GM19452 (cell line): ENCODE results near the gene GALNT2.

Experiments used
- ATAC-seq: cut with Tn5 transposase; IDR thresholded peaks from one replicate; pipeline ENCODE4 v1.9.1; 2021; ENCODE audit not compliant: unreplicated experiment

The GALNT2 gene

DNA sequence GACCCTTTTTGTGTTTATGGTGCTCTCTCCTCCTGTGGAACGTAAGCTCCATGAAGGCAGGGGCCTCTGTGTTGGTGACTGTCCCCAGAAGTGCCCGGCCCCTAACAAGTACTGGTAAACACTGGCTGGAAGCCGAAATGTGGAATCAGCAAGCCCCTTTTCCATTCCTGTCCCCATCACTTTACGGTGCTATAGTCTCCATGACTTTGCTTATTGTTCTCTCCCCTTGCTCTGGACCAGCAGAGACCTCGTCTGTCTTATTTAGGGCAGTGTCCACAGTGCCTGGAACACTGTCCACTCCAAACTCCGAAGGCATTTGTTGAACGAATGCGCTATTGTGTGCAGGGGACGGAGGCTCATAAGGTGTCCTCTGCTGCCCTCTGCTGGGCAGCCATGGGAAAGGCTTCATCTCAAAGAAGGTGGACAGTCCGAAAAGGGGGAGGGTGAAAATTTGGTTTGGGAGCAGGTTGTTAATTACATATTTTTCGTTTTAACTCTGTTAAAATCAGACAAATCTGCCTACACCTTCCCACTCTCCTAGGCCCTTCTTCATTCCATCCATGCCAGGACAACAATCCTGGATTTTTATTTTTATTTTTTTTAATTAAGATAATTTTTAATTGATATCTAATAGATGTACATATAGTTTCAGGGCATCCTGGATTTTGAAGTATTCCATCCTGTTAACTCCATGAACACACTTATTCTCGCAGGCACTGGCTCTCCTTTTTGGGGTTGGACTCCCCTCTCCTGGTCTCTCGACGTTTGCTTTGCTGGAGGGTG lies 243.5 kb downstream of the GALNT2 start:
- no peak for ATAC-seq

DNA sequence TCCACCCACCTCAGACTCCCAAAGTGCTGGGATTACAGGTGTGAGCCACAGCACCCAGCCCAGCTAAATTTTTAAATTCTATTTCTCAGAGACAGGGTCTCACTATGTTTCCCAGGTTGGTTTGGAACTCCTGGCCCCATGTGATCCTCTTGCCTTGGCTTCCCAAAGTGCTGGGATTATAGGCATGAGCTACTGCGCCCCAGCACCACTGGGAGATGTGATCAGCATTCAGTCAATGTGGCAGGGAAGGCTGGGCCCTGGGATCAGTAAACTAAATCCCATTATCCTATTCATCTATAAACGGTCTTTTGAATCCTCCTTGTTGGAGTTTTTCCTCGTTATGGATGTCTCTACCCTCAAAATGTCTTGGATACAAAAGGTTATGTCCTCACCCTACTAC lies 245.6 kb downstream of the GALNT2 start:
- no peak for ATAC-seq

DNA sequence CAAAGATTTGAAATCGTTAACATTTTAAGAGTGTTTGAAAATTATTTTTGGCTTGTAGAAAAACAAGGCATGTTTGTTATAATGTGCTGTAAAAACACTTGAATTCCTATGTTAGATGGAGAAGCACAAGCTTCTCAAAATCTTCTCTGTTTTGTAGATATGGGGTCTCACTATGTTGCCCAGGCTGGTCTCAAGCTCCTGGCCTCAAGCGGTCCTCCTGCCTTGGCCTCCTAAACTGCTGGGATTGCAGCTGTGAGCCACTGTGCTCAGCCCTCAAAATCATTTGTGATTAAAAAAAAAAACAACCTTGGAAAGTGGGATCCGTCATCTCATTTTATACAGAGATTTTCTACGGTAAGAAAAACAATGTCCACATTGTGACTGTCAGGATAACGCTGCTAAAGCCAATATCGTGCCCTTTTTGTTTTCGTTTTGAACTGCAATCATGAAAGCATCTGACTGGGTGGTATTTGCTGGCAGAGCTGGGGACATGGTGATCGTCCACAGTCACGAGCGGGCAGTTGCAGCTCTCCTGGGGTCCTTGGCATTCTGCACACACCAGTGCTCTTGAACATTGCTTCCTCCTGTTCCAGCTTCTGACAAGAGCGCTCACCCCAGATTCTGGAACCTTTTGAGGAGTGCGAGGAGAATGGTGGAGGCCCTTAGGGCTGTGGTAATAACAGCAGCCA lies 246.6 kb downstream of the GALNT2 start:
- no peak for ATAC-seq

DNA sequence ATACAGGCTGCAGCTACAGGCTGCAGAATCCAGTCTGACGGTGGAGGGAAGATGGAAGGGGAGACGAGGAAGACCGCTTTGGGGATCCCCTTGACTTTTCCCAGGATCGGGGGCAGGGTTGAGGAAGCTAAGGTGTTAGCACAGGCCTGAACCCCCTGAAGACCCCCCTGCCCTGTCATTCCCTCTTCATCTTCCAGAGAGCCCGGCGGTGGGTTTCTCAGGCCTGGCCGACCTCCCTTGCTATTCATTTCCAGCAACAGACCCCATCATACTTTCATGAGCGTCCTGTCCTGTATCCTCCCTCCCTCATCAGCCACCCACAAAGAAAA lies 247.1 kb downstream of the GALNT2 start:
- no peak for ATAC-seq

DNA sequence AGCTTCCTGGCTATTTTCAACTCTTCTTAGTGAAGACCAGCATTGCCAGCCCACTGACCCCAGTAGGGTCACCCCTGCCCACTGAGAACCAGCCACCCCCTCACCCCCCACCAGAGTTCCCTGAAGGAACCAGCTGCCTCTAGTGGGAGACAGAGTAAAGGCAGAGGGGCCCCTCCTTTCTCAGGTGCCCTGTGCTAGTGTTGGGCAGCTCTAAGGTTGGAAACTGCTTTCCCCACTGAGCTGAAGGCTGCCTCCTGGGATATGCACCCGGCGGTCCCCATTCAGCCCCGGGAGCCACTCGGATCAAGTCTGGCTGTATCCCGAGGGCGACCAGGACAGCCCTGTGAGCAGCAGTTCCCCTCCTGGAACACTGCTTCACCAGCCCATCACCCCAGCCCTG lies 248.1 kb downstream of the GALNT2 start:
- no peak for ATAC-seq

DNA sequence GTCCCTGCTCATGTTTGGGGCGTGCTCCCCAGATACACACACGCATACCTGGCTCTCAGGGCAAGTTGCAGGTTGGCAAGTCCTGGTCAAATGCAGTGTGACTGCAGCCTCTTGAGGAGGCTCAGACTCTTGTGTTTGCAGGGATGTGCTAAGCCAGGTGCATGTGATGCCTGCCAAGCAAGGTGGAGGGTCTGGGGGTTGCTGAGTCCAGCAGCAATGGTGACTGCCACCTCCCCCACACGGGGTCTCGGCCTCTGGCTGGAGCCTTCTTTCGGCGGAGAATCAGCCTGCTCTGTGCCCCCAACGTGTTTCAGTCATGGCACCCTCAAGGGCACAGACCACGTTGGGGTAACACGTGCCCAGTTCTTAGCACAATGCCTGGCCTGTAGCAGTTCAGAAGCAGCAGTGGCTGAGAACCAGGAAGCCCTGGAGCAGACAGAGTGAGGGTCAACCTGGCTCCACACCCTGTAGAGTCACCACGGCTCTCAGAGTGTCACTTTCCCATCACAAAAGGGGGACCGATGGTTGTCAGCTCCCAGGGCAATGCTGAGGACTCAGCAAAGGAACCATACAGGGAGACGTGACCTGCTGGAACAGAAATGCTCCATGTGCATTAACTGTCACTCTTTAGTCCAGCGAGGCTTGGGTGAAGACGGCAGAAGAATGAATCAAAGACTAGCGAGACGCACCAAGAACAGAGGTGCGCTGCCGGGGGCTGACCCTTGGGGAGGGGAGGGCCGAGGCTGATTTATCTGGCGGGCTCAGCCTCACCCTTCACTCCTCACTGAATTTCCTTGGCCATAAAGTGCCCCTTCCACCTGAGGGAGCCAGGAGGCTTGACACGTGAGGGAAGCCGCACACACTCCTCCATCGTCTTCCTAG lies 250.1 kb downstream of the GALNT2 start:
- no peak for ATAC-seq

DNA sequence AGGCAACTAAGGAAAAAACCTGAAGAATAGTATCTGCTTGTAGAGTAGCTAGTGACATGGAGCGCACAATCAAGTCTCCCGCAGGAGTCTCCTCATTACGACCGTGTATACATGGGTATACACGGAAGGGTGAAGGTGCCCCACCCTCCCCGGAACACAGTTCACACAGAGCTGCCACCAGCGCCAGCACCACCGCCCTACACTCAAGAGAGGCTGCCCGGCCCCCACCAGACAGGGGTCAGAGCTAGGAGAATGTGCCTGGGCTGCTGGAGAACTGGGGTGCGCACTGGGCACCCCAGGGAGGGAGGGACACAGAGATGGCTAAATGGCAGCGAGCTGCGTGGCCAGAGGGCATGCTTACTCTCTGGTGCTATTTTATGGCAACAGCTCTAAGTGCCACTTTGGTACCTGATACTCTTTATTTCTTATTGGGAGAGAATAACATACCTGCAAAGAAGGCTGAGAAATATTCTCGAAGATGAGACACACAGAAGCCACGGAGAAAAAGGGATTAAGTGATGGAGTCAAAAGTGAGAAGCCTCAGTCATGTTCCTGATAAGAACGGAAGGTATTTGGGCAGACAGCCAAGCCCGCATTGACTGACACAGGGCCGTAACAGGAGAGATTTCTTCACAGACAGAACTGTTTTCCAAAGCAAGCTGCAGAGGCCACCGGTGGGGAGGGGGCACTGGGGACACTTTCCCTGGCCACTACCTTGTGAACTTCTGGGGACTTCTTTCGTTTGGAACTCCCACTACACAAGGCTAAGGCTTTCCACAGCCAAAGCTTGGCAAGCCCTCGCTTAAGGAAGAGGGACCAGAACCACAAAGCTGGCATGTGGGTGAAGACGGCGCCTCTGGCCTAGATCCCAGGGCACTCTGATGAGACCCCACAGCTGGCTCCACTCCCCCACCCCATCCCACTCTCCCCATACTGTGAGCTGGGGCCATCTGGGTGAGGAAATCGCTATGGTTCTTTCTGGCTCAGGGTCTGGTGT lies 251.1 kb downstream of the GALNT2 start:
- ATAC-seq = no peak

DNA sequence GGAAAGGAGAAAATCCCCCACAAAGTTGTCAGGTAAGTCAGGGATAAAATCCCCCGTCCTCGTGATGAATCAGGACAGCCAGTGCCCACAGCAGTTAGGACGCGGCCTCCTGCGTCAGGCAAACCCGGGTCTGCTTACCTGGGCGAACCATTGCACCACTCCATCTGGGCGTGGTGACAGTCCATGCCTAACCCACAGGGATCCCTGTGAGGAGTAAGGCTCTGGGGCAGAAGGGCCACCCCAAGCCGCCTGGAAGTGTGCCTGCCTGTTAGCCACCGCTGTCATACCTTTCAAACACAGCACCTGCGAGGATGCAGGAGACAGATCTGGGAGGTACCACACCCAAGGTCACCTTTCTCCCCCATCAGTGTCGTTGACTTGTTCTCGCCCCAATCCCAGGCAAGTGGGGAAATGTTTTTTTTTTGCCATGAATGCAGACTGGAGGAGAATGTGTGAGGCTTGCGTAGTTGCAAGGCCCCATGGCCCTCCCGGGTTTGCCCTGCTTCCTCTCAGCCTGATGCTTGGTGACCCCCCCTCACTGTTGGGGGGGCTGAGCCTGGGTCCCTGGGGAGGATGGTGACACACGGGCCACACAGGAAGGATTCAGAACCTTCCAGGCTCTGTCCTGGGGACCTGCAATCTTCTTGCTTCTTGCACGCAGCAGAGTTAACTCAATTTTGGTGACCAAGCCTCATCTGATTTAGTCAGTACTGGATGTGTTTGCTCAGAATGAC lies 252.1 kb downstream of the GALNT2 start:
- no peak for ATAC-seq

DNA sequence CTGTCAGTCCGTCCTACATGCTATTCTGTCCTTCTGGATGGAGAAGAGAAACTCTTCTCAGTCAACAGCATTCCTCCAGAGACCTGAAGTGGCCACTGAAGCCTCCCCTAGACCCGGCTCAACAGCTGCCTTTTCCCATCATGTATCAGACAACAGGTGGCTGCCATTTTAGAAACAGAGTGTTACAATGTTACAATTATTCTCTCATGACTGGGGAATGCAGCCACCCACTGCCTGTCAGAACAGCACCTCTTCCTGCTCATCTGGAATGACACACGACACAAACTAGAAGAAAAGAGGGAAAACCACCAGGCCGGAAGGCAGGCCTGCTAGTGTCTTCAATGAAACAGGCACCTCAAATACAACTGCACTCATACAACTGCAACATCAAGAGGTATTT lies 253.8 kb downstream of the GALNT2 start:
- ATAC-seq = no peak

DNA sequence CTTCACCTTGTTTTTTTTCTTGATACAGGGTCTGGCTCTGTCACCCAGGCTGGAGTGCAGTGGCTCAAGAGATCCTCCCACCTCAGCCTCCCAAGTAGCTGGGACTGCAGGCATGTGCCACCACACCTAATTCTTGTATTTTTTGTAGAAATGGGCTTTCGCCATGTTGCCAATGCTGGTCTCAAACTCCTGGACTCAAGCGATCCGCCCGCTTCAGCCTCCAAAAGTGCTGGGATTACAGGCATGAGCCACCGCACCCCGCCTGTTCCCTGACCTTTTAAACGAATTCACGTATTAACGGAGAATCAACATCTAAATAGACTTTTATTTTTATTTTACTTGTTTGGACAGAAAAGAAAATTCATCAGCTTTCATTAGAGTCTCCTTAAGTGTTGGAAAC lies 254.3 kb downstream of the GALNT2 start:
- ATAC-seq = no peak

DNA sequence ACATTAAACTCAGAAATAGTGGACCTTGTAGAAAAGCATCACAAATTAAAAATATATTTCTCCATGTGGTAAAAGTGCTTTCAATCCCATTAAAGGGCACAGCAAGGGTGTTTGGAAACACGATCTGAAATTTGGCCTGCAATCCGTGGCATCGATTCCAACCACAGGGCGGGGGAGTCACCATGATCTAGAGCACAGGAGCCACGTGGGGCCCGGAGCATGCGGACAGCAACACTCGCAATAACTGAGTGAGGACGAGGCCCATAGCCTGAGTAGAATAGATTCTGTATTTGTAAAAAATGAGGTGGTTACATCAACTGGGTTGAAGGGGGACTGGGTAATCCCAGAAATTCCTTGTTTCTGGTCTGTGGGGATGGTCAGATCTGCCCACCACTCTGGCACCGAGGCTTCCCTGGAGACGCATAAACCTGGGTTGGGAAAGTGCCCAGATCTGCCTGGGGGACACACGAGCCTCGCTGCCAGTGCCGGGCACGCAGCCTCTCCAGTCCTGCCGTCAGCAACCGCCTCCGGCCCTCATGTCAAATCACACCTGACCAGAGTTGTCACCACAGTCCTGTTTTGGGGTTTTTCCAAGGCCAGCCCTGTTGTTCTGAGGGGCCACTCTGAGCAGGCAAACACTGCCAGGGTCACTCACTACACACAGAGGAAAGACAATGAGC lies 254.8 kb downstream of the GALNT2 start:
- no peak for ATAC-seq

DNA sequence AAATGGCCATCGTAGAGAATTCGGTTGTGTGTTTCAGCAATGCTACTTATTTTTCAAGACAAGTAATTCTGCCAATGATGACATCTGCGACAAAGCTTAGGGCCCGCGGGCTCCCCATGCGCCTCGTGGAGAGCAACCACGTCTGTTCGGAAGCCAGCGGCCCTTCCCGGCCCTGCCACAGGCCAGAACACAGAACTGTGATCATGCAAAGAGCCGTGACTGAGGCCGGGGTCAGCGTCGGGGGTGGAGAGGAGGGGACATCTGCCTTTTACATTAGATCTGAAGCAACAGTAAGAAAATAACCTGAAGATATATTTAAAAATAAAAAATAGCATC lies 255.4 kb downstream of the GALNT2 start:
- no peak for ATAC-seq

DNA sequence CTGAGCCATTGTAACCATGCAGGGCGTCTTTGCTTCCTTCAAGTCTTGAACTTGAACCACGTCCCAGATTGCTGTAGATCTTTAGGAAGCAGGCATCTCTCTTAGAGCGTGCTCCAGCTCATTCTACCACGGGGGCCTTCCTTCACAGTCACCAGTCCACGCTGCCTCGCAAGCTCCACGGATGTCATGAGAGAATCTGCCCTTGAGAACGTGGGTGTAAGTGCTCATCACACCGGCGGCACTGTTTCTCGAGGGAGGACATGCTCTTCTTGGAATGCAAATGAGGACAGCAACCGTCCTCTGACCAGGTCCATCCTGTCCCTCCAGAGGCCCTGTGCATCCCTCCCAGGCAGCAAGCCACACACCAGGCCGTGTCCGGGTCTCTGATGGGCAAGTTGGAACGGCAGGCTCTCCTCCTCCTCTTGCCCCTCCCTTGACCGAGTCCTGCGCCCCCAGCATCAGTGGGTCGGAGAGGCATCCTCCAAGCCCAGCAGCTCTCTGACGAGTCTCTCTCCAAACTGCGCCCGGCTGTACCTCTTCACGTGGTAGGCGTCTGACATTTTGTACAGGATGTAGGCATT lies 256.0 kb downstream of the GALNT2 start:
- ATAC-seq = no peak

DNA sequence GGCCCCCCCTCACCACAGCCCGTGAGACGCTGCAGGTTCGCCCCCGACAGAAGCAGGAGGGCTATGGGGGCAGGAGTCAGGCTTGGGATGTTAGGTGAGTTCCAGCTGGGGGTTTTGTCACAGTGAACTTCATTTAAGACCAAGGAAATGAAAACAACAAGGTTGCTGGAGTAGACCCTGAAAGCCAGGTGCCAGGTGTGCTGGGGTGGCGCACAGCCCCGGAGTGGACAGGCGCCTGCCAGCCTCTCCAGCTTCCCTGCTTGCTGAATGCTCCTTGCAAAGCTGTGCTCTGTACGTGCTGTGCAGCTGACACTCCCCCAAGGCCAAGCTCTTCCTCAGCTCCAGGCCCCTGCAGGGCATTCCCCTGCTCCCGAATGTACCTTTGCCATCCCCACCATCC lies 256.6 kb downstream of the GALNT2 start:
- no peak for ATAC-seq

DNA sequence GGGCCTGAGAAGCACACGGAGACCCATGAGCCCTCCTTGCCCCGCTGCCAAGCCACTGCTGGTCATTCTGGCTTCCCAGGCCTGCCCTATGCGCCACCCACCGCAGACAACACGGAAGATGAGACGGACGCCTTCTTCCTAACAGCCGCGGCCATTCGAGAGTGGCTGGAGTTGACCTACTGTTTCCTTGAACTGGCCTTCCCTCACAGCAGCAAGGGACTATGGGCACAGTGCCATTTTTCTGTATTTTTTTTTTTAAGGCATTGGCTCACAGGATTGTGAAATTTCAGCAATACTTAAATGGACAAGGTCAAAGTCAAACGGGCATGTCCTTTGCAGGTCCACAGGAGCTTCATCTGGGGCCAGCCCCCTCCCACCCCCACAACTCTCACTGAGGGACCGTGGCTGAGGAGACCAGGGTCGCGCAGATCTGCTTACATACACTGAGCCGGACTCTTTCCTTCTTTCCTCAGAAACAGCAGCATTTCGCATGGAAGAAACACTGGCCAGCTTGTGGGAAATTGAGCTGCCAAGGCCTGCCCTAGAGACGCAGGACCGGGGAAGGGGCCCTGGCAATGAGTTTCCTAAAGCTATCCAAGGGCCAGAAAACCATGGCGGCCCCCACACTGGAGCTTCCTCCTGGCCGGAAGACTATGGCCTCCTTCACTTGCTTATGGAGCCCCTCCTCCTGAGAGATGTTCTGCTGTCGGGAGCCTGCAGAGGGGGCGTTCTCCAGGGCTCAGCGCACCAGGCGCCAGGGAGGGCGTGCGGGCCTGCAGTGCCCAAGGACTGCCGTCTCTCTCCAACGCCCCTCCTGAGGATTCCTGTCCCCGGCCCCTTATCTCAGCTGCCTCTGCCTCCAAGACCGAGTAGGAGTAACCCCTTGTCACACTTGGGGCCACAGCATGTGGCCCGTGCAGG lies 260.2 kb downstream of the GALNT2 start:
- no peak for ATAC-seq

DNA sequence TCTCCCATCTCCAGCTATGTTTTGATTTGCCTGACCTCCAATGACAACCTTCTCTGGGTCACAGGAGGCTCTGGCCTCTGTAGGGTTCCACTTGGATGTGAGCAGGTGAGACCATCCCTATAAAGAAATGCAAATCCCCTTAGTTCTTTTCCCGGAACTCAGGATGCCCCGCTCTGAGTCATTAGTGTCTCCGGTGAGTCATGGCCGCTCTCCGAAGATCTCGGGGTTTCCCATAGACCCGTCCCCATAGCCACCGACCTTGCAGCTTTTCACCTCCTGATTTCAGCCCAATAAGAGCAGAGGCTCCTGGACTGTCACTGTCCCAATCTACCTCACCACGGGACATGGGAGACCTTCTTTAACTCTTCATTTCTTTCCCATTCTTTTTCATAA lies 260.9 kb downstream of the GALNT2 start:
- no peak for ATAC-seq

DNA sequence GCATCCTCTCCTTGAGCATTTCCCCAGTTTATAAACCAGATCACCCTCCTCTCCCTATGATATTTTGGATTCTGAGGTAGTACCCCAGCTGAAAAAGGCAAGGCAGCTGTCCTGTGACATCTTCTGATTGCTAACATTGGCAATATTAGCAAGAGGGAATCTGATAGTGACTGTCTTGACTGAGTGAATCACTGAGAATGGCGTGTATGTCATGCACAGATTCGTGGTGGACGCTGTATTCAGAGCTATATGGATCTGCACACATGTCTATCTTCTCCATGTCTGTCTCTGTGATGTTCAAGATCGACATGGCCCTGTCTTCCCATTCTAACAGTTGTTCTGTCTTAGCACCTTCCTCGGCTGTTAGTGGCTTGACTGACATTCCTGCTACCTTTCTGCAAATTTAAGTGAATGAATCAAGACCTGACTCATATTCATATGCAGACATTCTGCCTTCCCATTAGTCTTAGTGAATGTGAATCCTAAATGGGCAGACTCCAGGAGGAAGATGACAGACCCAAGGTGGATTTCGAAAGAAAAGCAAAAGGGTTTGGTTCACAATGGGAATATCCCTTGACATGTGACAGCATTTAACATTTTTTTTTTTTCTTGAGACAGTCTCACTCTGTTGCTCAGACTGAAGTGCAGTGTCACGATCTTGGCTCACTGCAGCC lies 261.4 kb downstream of the GALNT2 start:
- no peak for ATAC-seq

DNA sequence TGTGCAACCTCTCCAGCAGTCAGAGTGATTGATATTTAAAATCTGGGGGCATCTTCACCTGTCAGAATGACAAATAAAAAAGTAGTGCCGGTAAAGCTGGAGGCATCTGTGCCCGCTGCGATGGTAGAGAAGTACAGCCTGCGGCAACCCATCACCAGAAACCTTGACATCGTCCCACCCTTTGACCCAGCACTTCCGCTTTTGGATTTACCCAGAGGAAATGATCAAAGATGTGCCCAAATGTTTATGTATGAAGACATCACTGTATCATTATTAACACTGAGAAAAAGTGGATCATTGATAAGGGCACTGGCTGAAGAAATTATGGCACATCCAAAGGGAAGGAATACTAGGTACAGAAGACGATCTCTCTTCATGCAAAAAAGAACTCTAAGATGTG lies 263.1 kb downstream of the GALNT2 start:
- no peak for ATAC-seq
